ENCODE data around the gene SLC1A2. TPM values are rescaled to one million over a fixed set of nuclear protein-coding genes. Genes with fewer than 3 reads are reported as not detected.

Gene SLC1A2
- total RNA-seq, 1 experiment from 2014 or later = 0.50 TPM

GRCh38 chr11:35241083-35241482 lies 178.3 kb downstream of the SLC1A2 start:
- Histone ChIP-seq H2BK12ac (ENCODE audit: insufficient read length, low read depth, low read length) (no peak overlapping the region), H3K9ac (ENCODE audit: extremely low read depth, insufficient read length, low read length) (no peak overlapping the region), H4K20me1 (ENCODE audit: control insufficient read depth, insufficient read depth, insufficient read length) (no peaks in the 10 kb centered on the region), H3K14ac (ENCODE audit: insufficient read depth, low read length) (no peak overlapping the region), H3K9me3 (ENCODE audit: control insufficient read depth, low read depth, low read length) (no peaks in the 10 kb centered on the region), H2AFZ (ENCODE audit: low read length) (no peak overlapping the region), H3K23ac (ENCODE audit: insufficient read length, low read depth, low read length) (no peak overlapping the region), H3K27ac (ENCODE audit: insufficient read length, low read depth, low read length) (no peak overlapping the region), H3K79me2 (ENCODE audit: insufficient read depth, low read length) (no peaks in the 10 kb centered on the region), H3K18ac (ENCODE audit: insufficient read length, low read depth, low read length) (no peak overlapping the region), H3K4me2 (ENCODE audit: insufficient read depth, insufficient read length, low read length) (no peak overlapping the region), H3K56ac (ENCODE audit: insufficient read length, low read depth, low read length) (no peak overlapping the region), H2BK120ac (ENCODE audit: low read depth, low read length, poor library complexity, severe bottlenecking) (no peak overlapping the region), H3K4me1 (ENCODE audit: insufficient read depth, low read length) (peaks cover 1% of the 10 kb centered on the region; the same call in 1 of the 2 replicates), H3K79me1 (ENCODE audit: insufficient read depth, low read depth, low read length, poor library complexity, severe bottlenecking) (no peaks in the 10 kb centered on the region), H3K4ac (ENCODE audit: low read depth, low read length) (no peak overlapping the region), H3K23me2 (ENCODE audit: insufficient read length, low read depth, low read length, poor library complexity, severe bottlenecking) (no peaks in the 10 kb centered on the region), H4K8ac (replicated peaks; ENCODE audit: insufficient read length, low read depth, low read length) (no peak overlapping the region), H2AK5ac (ENCODE audit: insufficient read length, low read length) (no peak overlapping the region), H3K27me3 (ENCODE audit: insufficient read depth, low read length) (no peaks in the 10 kb centered on the region), H3T11ph (ENCODE audit: low read length) (no peak overlapping the region), H2BK20ac (ENCODE audit: low read depth, low read length, poor library complexity, severe bottlenecking) (no peak overlapping the region), H4K5ac (ENCODE audit: insufficient read length, low read depth, low read length) (no peak overlapping the region), H2BK15ac (ENCODE audit: low read depth, low read length) (no peak overlapping the region), H2BK5ac (ENCODE audit: insufficient read length, low read length) (no peak overlapping the region), H4K91ac (ENCODE audit: insufficient read length, low read depth, low read length) (no peak overlapping the region)
- no peak for DNase-seq
- Mint-ChIP-seq H3K9me3 (no peaks in the 10 kb centered on the region), H3K36me3 (ENCODE audit: insufficient read depth in 1 of 3, low read depth in 3 of 3) (no peaks in the 10 kb centered on the region), H3K4me3 (no peak overlapping the region; a peak in 1 of 5 replicates), H3K27ac (no peak overlapping the region), H3K4me1 (peaks cover 14 to 17% of the 10 kb centered on the region in 2 experiments), H3K27me3 (ENCODE audit: low read depth) (no peaks in the 10 kb centered on the region; the same call in 1 of the 2 replicates)
- no peak for TF ChIP-seq CTCF (conservative IDR thresholded peaks at IDR 0.05)
- WGBS (ENCODE audit: extremely low coverage, insufficient read length, low lambda C conversion rate) = no CpG with 5 or more reads among the region's 1 CpG

All from H9 (cell line).